Mucosa of descending colon (tissue), 3 donors: ENCODE data around the gene PCARE. TPM values are rescaled to one million over a fixed set of nuclear protein-coding genes. Genes with fewer than 3 reads are reported as not detected.

Source experiments
- ATAC-seq: fragments of 200-7000 bp; cut with Tn5 transposase; one replicate; pipeline ENCODE4 v1.9.1; 2020; ENCODE audit warnings: mild to moderate bottlenecking, moderate library complexity
- DNase-seq, 3 donors: peaks; one replicate each; pipeline ENCODE4 v3.0.0-alpha.2; 2020
- H3K36me3 ChIP-seq: fragments of 200-600 bp; one replicate; pipeline ENCODE4 v1.8.0; 2021; ENCODE audit warnings: low read depth, mild to moderate bottlenecking
- H3K4me1 ChIP-seq: fragments of 200-600 bp; one replicate; pipeline ENCODE4 v1.8.0; 2021; ENCODE audit warnings: low read depth, mild to moderate bottlenecking
- H3K4me3 ChIP-seq: fragments of 200-600 bp; one replicate; pipeline ENCODE4 v1.8.0; 2021; ENCODE audit warnings: mild to moderate bottlenecking
- H3K9me3 ChIP-seq: fragments of 200-600 bp; one replicate; pipeline ENCODE4 v1.8.0; 2021; ENCODE audit warnings: mild to moderate bottlenecking
- CTCF ChIP-seq: fragments of 200-600 bp; IDR thresholded peaks from one replicate; pipeline ENCODE4 v1.8.0; 2022; ENCODE audit warnings: antibody characterized with exemption, mild to moderate bottlenecking
- intact Hi-C, 2 donors: fragments of 100-400 bp; cut with DNase I in 1 of 2; cut with micrococcal nuclease in 1 of 2; formaldehyde crosslinking; loops; one replicate each; pipeline versions ENCODE4 v1.11.0 to v1.11.1; 2022; cut with DNase I, micrococcal nuclease
- total RNA-seq, 3 donors: library from RNA; stranded (reverse); fragmentation: NEBNext Ultra II Directional in 2 of 3; extraction: Animal tissue kit (Norgen Biotek cat#: 25700) in 2 of 3; gene quantifications; one replicate each; pipeline versions ENCODE4 v1.2.1 to v1.2.4, GENCODE V29; 2021 to 2023
- donor health status: DM: no; HTN: no; CAD: no; lungs with moderate emphysema.
- donor health status: DM: no; HTN: no; CAD: no.
- donor health status: DM: no; HTN: yes; CAD: no.

Gene PCARE
- total RNA-seq, 3 donors from 2014 or later, result not detected

DNA sequence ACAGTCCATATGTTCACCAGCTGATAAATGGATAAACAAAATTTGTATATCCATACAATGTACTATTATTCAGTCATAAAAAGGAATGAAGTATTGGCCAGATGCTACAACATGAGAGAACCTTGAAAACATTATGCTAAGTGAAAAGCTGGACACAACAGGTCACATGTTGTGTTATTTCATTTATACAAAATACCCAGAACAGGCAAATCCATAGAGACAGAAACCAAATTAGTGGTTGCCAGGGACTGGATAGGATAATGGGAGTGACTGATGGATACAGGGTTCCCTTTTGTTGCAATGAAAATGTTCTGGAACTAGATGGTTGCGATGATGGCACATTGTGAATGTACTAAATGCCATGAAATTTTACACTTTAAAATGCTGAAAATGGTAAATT lies 10.2 kb upstream of the PCARE start:
- ATAC-seq (no peak), DNase-seq (no peak)
- Histone ChIP-seq H3K4me1 (no peaks in the 10 kb centered on the region), H3K4me3 (no peak overlapping the region), H3K36me3 (no peaks in the 10 kb centered on the region), H3K9me3 (no peaks in the 10 kb centered on the region)
- no peak for TF ChIP-seq CTCF
- intact Hi-C loops, result no loop called here

DNA sequence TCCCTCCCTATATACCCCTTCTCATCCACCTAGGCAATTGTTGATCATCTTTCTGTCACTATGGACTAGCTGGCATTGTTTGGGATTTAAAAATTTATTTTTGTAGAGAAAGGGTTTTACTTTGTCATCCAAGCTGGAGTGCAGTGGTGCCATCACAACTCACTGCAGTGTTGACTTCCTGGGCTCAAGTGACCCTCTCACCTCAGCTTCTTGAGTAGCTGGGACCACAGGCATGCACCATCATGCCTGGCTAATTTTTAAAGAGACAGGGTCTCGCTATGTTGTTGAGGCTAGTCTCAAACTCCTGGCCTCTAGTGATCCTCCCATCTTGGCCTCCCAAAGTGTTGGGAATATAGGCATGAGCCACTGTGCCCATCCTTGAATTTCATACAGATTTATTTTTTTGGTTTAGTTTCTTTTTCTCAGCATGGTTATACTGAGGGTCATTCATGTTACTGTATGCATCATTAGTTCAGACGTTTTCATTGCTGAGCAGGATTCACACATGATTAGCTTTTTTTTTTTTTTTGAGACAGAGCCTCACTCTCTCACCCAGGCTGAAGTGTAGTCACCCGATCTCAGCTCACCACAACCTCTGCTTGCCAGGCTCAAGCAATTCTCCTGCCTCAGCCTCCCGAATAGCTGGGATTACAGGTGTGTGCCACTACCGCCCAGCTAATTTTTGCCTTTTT lies 8.6 kb upstream of the PCARE start:
- TF ChIP-seq CTCF, result no peak
- Histone ChIP-seq H3K4me3 (no peak overlapping the region), H3K36me3 (no peaks in the 10 kb centered on the region), H3K4me1 (no peaks in the 10 kb centered on the region), H3K9me3 (no peaks in the 10 kb centered on the region)
- DNase-seq (no peak), ATAC-seq (no peak)
- intact Hi-C loops, result no loop called here

DNA sequence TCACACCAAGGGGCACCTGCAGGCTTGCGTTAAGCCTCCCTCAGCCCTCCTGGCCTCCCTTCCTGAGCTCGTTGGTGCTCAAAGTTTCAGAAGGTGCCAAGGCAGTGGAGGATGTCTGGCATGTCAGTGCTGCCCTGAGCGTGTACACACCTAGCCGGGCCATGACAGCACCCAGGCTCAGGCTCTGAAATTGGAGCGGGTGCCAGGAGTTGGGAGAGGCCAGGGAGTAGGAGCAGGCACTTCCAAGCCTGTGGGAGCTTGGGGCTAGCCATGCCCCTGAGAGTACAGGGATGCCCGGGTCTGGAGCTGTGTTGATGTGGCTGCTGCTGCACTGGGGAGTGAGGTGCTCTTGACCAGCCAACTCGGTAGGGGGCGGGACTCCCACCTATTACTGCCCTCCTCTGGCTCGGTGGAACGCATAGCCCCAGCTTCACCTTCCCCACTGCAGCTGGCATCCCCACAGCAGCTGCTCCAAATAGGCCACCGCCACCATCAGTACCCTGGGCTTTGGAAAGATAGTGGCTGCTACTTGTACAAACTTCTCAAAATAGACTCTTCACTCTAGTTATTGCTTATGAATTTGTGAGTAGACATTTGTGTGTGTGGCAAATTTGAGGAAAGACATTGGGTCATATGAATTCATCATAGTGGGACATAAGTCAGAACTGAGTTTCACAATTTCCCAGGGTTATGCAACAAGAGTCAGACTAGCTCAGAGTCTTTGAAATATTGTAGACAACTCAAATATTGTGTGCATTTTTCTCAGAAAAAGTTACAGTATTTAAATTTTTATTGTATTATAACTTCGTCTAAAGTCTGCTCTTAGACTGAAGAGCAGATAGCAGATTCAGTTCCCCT lies 6.8 kb upstream of the PCARE start:
- no peaks in the 10 kb centered on the region for H3K36me3 ChIP-seq
- no peak for TF ChIP-seq CTCF
- intact Hi-C loops, result no loop called here
- DNase-seq (no peak), ATAC-seq (no peak)
- H3K4me3 ChIP-seq, result no peak overlapping the region
- H3K9me3 ChIP-seq, result no peaks in the 10 kb centered on the region
- no peaks in the 10 kb centered on the region for H3K4me1 ChIP-seq

DNA sequence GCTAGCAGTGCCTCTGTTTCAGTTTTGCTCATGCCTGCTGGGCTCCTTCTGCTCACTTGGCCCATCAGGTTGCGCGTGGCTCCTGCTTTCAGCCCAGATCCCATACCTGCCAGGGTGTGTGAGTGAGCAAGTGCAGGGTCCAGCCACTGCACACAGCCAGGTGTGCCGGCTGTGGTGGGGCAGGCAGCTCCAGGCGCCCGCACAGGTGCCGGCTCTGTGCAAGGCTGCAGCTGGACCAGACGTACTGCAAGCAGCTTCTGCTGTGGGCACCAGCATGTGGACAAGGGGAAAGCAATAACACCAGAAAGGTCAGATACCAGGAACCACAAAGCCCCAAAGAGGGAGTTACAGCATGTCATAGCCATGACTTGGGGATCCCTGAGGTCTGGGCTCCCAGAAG lies 5.6 kb upstream of the PCARE start:
- no peak for DNase-seq
- TF ChIP-seq CTCF, result no peak
- ATAC-seq, result no peak
- Histone ChIP-seq H3K4me3 (no peak overlapping the region), H3K9me3 (no peaks in the 10 kb centered on the region), H3K36me3 (no peaks in the 10 kb centered on the region), H3K4me1 (no peaks in the 10 kb centered on the region)
- intact Hi-C loops, result no loop called here

- no peak for ATAC-seq
- no peak for TF ChIP-seq CTCF
These were observed 1.8 kb upstream of the PCARE start for GRCh38 chr2:29075894-29076705.

More at GRCh38 chr2:29075894-29076705, 1.8 kb upstream of the PCARE start:
- no peaks in the 10 kb centered on the region for H3K36me3 ChIP-seq
- H3K9me3 ChIP-seq, result no peaks in the 10 kb centered on the region
- intact Hi-C loops, result no loop called here
- H3K4me3 ChIP-seq, result no peak overlapping the region
- no peaks in the 10 kb centered on the region for H3K4me1 ChIP-seq
- DNase-seq, result no peak
